ENCODE results near the gene LDLRAD4.

The LDLRAD4 gene

GRCh38 chr18:13493079-13493478 is 274.5 kb downstream of the LDLRAD4 start:
- in situ Hi-C loops (cut with MboI; ENCODE audit: low sequenced_read_pairs) = no loop called here

GRCh38 chr18:13493725-13494124 is 275.2 kb downstream of the LDLRAD4 start:
- in situ Hi-C loops (cut with MboI; ENCODE audit: low sequenced_read_pairs) = no loop called here

- in situ Hi-C loops (cut with MboI; ENCODE audit: low sequenced_read_pairs) = no loop called here
Observed at GRCh38 chr18:13494871-13495445, 276.4 kb downstream of the LDLRAD4 start.

DNA sequence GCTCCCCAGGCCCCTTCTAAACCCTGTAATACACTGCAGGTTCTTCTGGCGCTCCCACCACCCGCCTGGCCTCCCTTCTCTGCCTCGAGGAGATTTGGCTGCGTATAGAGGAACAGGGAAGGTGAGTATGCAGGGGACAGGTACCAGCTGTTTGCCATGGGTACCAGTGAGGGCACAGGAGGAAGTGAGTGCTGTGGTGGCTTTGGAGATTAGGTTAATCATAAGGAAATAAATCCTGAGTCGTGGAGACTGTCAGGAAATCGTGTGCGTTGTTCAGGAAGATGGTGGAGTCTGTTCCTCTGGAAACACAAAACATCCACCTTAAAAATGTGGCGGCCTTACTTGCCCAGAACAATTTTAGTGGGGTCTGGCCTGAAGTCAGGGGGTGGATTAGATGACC is 277.4 kb downstream of the LDLRAD4 start:
- in situ Hi-C loops (cut with MboI; ENCODE audit: low sequenced_read_pairs) = no loop called here

- in situ Hi-C loops (cut with MboI; ENCODE audit: low sequenced_read_pairs) = no loop called here
Observed at GRCh38 chr18:13496691-13497281, 278.2 kb downstream of the LDLRAD4 start.

DNA sequence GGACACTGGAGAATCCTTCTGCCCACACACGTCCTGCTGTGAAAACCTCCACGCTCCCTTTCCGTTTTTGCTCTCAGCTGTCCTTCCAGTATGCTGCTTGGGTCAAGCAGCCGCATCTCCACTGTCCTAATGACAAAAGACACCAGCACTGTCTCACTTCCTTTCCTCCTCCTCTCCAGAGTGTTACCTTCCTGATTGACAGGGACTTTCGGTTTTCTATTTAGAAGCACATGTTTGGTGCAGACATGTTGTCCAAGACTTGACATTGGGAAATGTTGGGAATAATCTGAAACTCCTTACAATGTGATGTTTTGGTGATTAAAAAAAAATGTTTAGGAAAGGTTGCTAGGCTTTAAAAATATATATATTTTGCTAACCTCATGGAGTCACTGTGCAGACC is 281.2 kb downstream of the LDLRAD4 start:
- in situ Hi-C loops (cut with MboI; ENCODE audit: low sequenced_read_pairs) = loop anchor here (25.0 kb wide), 1 partner anchor 112 kb away; no protein-coding TSS in a partner anchor

GRCh38 chr18:13500227-13500865 is 281.8 kb downstream of the LDLRAD4 start:
- in situ Hi-C loops (cut with MboI; ENCODE audit: low sequenced_read_pairs) = loop anchor here (25.0 kb wide), 1 partner anchor 112 kb away; no protein-coding TSS in a partner anchor

GRCh38 chr18:13500869-13501542 is 282.4 kb downstream of the LDLRAD4 start:
- in situ Hi-C loops (cut with MboI; ENCODE audit: low sequenced_read_pairs) = loop anchor here (25.0 kb wide), 1 partner anchor 111 kb away; no protein-coding TSS in a partner anchor

DNA sequence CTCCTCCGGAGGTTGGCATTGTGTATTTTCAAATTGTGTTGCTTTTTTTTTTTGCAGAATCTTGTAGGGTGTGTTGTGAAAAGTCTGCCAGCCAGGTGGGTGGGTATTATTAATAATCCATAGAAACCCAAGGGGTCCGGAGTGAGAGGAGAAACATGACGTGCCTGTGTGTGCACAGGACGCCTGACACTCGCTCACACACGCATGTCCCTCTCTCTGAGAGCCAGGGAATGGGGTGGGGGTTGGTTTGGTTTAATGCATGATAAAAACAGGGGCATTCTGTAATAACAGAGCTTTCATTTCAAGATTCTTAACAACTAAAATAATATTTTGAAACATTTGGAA is 283.0 kb downstream of the LDLRAD4 start:
- in situ Hi-C loops (cut with MboI; ENCODE audit: low sequenced_read_pairs) = loop anchor here (25.0 kb wide), 1 partner anchor 111 kb away; no protein-coding TSS in a partner anchor

DNA sequence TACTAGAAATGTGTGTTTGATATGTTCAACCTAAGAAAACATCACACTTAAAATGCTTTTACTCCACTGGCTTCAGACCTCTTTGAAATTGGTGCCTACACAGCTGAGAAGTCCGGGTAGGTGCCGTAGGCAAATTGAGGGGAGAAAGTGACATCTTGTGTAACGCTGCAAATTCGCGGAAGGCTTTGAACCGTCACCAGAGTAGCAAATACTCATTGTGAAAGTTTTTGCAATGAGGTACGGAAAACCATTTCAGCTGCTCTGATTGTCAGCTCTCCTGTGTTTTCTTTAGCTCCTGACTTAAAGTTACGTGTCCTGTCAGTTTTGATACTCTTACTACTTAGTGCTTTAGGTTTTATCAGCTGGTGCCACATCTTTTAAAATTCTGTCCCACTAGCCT is 283.3 kb downstream of the LDLRAD4 start:
- in situ Hi-C loops (cut with MboI; ENCODE audit: low sequenced_read_pairs) = loop anchor here (25.0 kb wide), 1 partner anchor 110 kb away; no protein-coding TSS in a partner anchor

GRCh38 chr18:13502585-13502984 is 284.0 kb downstream of the LDLRAD4 start:
- in situ Hi-C loops (cut with MboI; ENCODE audit: low sequenced_read_pairs) = loop anchor here (25.0 kb wide), 1 partner anchor 110 kb away; no protein-coding TSS in a partner anchor

GRCh38 chr18:13503836-13504235 is 285.3 kb downstream of the LDLRAD4 start:
- in situ Hi-C loops (cut with MboI; ENCODE audit: low sequenced_read_pairs) = loop anchor here (25.0 kb wide), 1 partner anchor 108 kb away; no protein-coding TSS in a partner anchor

DNA sequence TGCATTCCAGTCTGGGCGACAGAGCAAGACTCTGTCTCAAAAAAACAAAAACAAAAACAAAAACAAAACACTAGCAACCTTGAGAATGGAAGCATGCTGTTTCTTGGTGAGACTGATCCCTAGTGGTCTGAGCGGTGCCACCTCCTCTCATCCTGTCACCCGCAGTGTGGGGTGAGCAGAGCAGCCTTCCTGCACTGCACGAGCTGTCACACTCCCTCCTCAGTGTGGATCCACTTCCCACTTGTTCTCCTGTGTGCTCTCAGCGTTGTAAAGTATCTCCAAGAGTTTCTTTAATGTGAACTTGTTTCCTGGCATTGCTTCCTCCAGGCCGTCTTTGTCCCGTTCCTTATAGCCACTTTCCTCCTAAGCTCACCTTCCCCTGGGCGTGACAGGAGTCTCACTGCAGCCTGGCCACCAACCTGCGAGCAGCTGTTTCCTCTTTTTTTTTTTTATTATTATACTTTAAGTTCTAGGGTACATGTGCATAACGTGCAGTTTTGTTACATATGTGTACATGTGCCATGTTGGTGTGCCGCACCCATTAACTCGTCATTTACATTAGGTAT is 287.3 kb downstream of the LDLRAD4 start:
- in situ Hi-C loops (cut with MboI; ENCODE audit: low sequenced_read_pairs) = loop anchor here (25.0 kb wide), 1 partner anchor 106 kb away; no protein-coding TSS in a partner anchor

DNA sequence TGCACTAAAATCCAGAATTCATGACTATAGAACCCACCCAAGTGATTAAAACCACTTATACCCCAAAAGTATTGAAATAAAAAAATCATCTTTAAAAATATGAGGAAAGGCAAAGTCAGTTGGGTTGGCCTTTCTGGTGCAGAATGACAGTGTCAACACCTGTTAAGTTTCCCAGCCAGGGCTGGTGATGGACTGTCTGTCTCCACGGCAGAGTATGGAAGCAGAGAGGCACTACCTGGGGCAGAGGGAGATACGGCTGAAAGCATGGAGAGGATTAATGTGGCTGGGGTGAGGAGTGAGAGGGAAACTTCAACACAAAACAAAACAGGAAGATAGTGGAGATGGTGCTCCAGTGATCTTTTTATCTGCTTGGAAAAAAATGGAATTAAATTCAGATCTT is 292.0 kb downstream of the LDLRAD4 start:
- in situ Hi-C loops (cut with MboI; ENCODE audit: low sequenced_read_pairs) = loop anchor here (25.0 kb wide), 1 partner anchor 102 kb away; no protein-coding TSS in a partner anchor

- in situ Hi-C loops (cut with MboI; ENCODE audit: low sequenced_read_pairs) = loop anchor here (25.0 kb wide), 1 partner anchor 100 kb away; no protein-coding TSS in a partner anchor
Observed at GRCh38 chr18:13511961-13512577, 293.5 kb downstream of the LDLRAD4 start.

DNA sequence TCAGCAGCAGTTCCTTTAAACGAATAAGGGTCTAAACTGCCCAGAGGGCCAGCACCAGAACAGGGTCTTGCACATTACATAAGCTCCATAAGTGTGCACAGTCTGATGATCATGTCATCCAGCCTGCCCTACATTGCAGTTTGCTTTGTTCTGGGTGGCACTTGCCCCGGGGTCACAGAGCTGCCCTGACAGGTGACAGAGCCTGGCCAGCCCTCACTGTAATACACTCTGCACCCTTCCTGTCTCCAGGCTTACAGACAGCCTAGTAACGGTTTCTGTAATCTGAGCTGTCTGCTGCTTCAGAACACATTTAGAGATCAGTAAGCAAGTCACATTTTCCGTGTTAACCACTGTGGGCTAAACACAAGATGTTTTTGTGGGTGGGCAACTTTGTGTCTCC is 294.5 kb downstream of the LDLRAD4 start:
- in situ Hi-C loops (cut with MboI; ENCODE audit: low sequenced_read_pairs) = loop anchor here (25.0 kb wide), 1 partner anchor 99 kb away; no protein-coding TSS in a partner anchor

DNA sequence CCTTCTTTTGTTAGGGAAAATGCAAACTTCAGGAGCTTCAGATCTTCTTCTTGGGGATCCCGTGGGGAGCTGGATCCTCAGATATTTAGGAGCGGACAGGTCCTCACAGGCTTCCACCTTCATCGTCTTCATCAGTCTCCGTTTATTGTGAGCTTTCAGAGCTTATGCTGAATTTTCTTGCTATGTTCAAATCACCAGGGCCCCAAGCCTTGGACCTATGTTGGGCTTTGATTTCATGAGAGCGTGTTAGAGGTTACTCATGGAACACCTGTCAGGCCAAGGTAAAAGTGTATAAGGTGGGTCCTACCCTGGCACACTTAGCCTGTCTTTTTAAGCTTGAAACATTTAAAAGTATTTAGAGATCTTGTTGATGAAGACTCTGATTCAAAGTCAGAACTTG is 294.9 kb downstream of the LDLRAD4 start:
- in situ Hi-C loops (cut with MboI; ENCODE audit: low sequenced_read_pairs) = loop anchor here (25.0 kb wide), 1 partner anchor 99 kb away; no protein-coding TSS in a partner anchor

- in situ Hi-C loops (cut with MboI; ENCODE audit: low sequenced_read_pairs) = loop anchor here (25.0 kb wide), 1 partner anchor 98 kb away; no protein-coding TSS in a partner anchor
Observed at GRCh38 chr18:13514558-13514957, 296.0 kb downstream of the LDLRAD4 start.

- in situ Hi-C loops (cut with MboI; ENCODE audit: low sequenced_read_pairs) = loop anchor here (25.0 kb wide), 1 partner anchor 95 kb away; no protein-coding TSS in a partner anchor
Observed at GRCh38 chr18:13516855-13517254, 298.3 kb downstream of the LDLRAD4 start.

DNA sequence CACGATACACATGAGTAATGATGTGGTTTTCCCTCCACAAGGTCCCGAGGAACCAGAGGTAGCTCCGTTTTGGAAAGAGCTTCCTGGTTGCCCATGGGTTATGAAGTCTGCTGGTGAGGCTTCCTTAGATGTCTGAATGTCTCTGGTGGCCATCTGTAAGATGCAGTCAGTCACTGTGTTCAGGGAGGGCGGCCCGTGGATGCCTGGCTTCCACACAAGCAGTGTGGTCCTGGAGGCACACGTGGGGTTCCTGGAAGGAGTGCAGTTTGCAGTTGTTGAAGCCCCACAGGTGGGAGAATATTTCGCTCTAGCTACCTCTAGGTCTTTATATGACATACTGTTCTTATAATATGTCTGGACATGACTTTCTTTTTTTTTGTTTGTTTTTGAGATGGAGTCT is 298.8 kb downstream of the LDLRAD4 start:
- in situ Hi-C loops (cut with MboI; ENCODE audit: low sequenced_read_pairs) = loop anchor here (25.0 kb wide), 1 partner anchor 95 kb away; no protein-coding TSS in a partner anchor

Data from HL-60/S4 (cell line).